ENCODE measurements around the gene SPPL2C.

DNA sequence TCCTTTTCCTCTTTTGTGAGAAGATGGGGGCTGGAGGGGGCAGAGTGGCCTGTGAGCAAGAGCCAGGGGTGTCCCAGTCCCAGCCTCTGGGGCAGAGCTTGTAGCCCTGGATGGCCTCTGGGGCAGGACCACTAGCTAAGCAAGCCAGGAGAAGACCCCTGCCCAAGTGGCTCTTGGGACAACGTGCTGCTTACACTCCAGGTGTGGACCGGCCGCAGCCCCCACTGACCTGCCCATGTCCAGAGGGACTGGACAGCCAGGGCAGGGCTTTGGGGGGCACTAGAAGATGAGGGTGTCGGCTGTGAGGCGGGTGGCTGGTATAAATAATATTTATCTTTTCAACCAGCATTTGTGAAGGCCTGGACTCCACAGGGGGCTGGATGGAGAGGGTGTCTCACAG is 9.2 kb upstream of the SPPL2C start:
- TF ChIP-seq, protein P1, sequence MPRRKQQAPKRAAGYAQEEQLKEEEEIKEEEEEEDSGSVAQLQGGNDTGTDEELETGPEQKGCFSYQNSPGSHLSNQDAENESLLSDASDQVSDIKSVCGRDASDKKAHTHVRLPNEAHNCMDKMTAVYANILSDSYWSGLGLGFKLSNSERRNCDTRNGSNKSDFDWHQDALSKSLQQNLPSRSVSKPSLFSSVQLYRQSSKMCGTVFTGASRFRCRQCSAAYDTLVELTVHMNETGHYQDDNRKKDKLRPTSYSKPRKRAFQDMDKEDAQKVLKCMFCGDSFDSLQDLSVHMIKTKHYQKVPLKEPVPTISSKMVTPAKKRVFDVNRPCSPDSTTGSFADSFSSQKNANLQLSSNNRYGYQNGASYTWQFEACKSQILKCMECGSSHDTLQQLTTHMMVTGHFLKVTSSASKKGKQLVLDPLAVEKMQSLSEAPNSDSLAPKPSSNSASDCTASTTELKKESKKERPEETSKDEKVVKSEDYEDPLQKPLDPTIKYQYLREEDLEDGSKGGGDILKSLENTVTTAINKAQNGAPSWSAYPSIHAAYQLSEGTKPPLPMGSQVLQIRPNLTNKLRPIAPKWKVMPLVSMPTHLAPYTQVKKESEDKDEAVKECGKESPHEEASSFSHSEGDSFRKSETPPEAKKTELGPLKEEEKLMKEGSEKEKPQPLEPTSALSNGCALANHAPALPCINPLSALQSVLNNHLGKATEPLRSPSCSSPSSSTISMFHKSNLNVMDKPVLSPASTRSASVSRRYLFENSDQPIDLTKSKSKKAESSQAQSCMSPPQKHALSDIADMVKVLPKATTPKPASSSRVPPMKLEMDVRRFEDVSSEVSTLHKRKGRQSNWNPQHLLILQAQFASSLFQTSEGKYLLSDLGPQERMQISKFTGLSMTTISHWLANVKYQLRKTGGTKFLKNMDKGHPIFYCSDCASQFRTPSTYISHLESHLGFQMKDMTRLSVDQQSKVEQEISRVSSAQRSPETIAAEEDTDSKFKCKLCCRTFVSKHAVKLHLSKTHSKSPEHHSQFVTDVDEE (CRISPR knock-in tag; IDR thresholded peaks at IDR 0.05): no peak
- TF ChIP-seq, protein P2, sequence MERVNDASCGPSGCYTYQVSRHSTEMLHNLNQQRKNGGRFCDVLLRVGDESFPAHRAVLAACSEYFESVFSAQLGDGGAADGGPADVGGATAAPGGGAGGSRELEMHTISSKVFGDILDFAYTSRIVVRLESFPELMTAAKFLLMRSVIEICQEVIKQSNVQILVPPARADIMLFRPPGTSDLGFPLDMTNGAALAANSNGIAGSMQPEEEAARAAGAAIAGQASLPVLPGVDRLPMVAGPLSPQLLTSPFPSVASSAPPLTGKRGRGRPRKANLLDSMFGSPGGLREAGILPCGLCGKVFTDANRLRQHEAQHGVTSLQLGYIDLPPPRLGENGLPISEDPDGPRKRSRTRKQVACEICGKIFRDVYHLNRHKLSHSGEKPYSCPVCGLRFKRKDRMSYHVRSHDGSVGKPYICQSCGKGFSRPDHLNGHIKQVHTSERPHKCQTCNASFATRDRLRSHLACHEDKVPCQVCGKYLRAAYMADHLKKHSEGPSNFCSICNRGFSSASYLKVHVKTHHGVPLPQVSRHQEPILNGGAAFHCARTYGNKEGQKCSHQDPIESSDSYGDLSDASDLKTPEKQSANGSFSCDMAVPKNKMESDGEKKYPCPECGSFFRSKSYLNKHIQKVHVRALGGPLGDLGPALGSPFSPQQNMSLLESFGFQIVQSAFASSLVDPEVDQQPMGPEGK (CRISPR knock-in tag; IDR thresholded peaks at IDR 0.05; ENCODE audit: borderline replicate concordance): no peak
- TF ChIP-seq CSDC2 (CRISPR knock-in tag; IDR thresholded peaks at IDR 0.05) (no peak), ZNF70 (CRISPR knock-in tag; IDR thresholded peaks at IDR 0.05) (no peak), RARB (CRISPR knock-in tag; IDR thresholded peaks at IDR 0.05) (no peak), ZFP3 (CRISPR knock-in tag; IDR thresholded peaks at IDR 0.05) (no peak), ARNTL (CRISPR knock-in tag; IDR thresholded peaks at IDR 0.05; ENCODE audit: borderline replicate concordance, low read depth) (no peak), SNAI2 (CRISPR knock-in tag; IDR thresholded peaks at IDR 0.05) (no peak)
